Heart right ventricle (tissue), 16 donors: Measurements from ENCODE around the gene PLCB4. TPM values are rescaled to one million over a fixed set of nuclear protein-coding genes. Genes with fewer than 3 reads are reported as not detected.
A peak's percentile ranks its signal among the peaks of the same experiment; 100 is the strongest.

ENCODE experiments used
- ATAC-seq, 8 donors: fragments of 200-7000 bp; cut with Tn5 transposase; one replicate each; pipeline ENCODE4 v1.9.1; 2020; ENCODE audit warnings: mild to moderate bottlenecking in 8 of 8, moderate library complexity in 8 of 8, moderate number of reproducible peaks in 1 of 8
- DNase-seq, 2 donors: peaks; one replicate each; pipeline ENCODE4 v3.0.0-alpha.2; 2020
- H3K27ac ChIP-seq, 10 donors: fragments of 200-600 bp; sonication (generic) in 2 of 10; one replicate each; pipeline versions ENCODE4 v1.5.0 to v1.8.0; 2020 to 2022; ENCODE audit warnings: mild to moderate bottlenecking in 3 of 10
- H3K27me3 ChIP-seq, 7 donors: fragments of 200-600 bp; one replicate each; pipeline ENCODE4 v1.8.0; 2021 to 2022; ENCODE audit warnings: mild to moderate bottlenecking in 2 of 7
- H3K36me3 ChIP-seq, 9 donors: fragments of 200-600 bp; sonication (generic) in 1 of 9; one replicate each; pipeline versions ENCODE4 v1.5.0 to v1.8.0; 2020 to 2022; ENCODE audit warnings: mild to moderate bottlenecking in 2 of 9
- H3K4me1 ChIP-seq, 9 donors: fragments of 200-600 bp; sonication (generic) in 1 of 9; one replicate each; pipeline versions ENCODE4 v1.5.0 to v1.8.0; 2020 to 2022; ENCODE audit warnings: mild to moderate bottlenecking in 4 of 9
- H3K4me3 ChIP-seq, 10 donors: fragments of 200-600 bp; sonication (generic) in 2 of 10; one replicate each; pipeline versions ENCODE4 v1.5.0 to v1.8.0; 2020 to 2022; ENCODE audit warnings: mild to moderate bottlenecking in 7 of 10, moderate library complexity in 2 of 10
- H3K9me3 ChIP-seq, 11 donors: fragments of 200-600 bp in 10 of 11; sonication (generic) in 2 of 11; one replicate each; pipeline versions ENCODE4 v1.5.0 to v1.8.0; 2013 to 2022; ENCODE audit warnings: mild to moderate bottlenecking in 2 of 11, control low read depth in 1 of 11, moderate library complexity in 1 of 11
- WGBS, 2 donors: extraction: QIAGEN DNeasy Blood & Tissue Kit; methylation state at CpG; one replicate each; pipeline ENCODE4 v1.1.7; 2013; ENCODE audit warnings: inconsistent platforms in 1 of 2; 5-methylcytosine and 5-hydroxymethylcytosine counted together
- intact Hi-C, 10 donors: fragments of 100-400 bp; cut with DNase I; formaldehyde crosslinking; loops; one replicate each; pipeline versions ENCODE4 v1.11.1 to v1.14.2; 2022
- polyA plus RNA-seq, 2 donors: library from polyadenylated mRNA; stranded (reverse); fragments of 200-250 nt; gene quantifications; one replicate each; pipeline ENCODE4 v1.2.3, GENCODE V29; 2013
- total RNA-seq, 10 donors: library from RNA; stranded (reverse); fragmentation: NEBNext Ultra II Directional in 3 of 10; extraction: Animal tissue kit (Norgen Biotek cat#: 25700) in 3 of 10; gene quantifications; one replicate each; pipeline versions ENCODE4 v1.2.1 to v1.2.4, GENCODE V29; 2021 to 2023
- TF ChIP-seq, protein P1 (sequence below), 9 donors: fragments of 200-600 bp; sonication (generic) in 2 of 9; IDR thresholded peaks; one replicate each; pipeline versions ENCODE4 v1.5.0 to v1.8.0; 2021 to 2022; ENCODE audit warnings: antibody characterized with exemption in 9 of 9, mild to moderate bottlenecking in 5 of 9, moderate library complexity in 1 of 9
- donor health status: Arrhythmogenic right ventricular cardiomyopathy.
- donor health status: ischemic (EF 13 %, LVEDD 7.1; RV severe dilation, severe dysfunction).
- donor health status: healthy with polysubstance abuse.
- donor health status: DM: no; HTN: yes; CAD: no.
- donor health status: DM: no; HTN: no; CAD: no.
- donor health status: ischemic (EF 25% LVEDD 6.9; RV normal size, moderate dysfunction).
- donor health status: ischemic (EF 25% LVEDD 5.7; RV mildly dilated, moderate dysfunction).
- donor health status: healthy.
- donor health status: DM: yes; HTN: yes; CAD: no.
- donor health status: Ischemic cardiomyopathy.
- donor health status: ischemic (EF 35%, LVEDD 5.7; RV mildly dilated, moderate dysfunction).
- donor health status: nonischemic (EF 11% LVEDD 7.7; RV severe dilation, severe dysfunction).
- donor health status: DM: yes; HTN: yes; CAD: no.
- donor health status: PGD.
- donor health status: ischemic (EF 29% LVEDD 5.4; RV normal size, mild dysfunction).
- donor health status: nonischemic (EF 23%, LVEDD 6.1; RV moderate dilation, normal function).

The PLCB4 gene
- total and polyA plus RNA-seq, 12 donors = 3.6 to 33.3 (median 28.4) TPM

DNA sequence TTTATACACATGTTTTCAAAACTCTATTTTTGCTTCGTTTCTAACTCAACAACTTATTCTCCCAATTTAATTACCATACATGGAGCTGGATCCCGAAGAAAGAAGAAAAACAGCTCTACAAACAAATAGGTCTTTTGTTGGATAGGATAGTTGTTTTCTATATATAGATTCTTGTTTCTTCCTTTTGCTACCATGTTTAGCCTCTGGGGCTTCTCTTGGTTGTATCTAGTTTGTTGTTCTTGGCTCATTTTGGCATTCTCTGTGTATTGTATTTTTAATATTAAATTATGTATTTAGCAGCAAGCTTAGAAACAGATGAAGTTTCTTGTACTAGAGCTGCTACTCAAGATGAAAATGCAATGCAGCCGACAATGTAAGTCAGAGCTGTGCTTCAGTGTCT is 60.9 kb downstream of the PLCB4 start:
- WGBS, 2 donors = 38 to 49% methylated on average over 3 of the region's 3 CpGs
- intact Hi-C loops = no loop called here
- H3K36me3 ChIP-seq = peaks cover 0 to 6% (median 0%) of the 10 kb centered on the region in 9 donors
- TF ChIP-seq, protein P1, sequence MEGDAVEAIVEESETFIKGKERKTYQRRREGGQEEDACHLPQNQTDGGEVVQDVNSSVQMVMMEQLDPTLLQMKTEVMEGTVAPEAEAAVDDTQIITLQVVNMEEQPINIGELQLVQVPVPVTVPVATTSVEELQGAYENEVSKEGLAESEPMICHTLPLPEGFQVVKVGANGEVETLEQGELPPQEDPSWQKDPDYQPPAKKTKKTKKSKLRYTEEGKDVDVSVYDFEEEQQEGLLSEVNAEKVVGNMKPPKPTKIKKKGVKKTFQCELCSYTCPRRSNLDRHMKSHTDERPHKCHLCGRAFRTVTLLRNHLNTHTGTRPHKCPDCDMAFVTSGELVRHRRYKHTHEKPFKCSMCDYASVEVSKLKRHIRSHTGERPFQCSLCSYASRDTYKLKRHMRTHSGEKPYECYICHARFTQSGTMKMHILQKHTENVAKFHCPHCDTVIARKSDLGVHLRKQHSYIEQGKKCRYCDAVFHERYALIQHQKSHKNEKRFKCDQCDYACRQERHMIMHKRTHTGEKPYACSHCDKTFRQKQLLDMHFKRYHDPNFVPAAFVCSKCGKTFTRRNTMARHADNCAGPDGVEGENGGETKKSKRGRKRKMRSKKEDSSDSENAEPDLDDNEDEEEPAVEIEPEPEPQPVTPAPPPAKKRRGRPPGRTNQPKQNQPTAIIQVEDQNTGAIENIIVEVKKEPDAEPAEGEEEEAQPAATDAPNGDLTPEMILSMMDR (IDR thresholded peaks at IDR 0.05) = no peak
- H3K27me3 ChIP-seq = no peaks in the 10 kb centered on the region
- peaks cover 0 to 19% (median 13%) of the 10 kb centered on the region in 11 donors for H3K9me3 ChIP-seq
- H3K27ac ChIP-seq = peak overlapping the region in 7 of 10 donors; percentile 5 to 64 (median 37)
- peaks cover 2 to 57% (median 40%) of the 10 kb centered on the region in 9 donors for H3K4me1 ChIP-seq
- ATAC-seq = peak in 5 of 8 donors; percentile 50 to 73 (median 59)
- no peak overlapping the region for H3K4me3 ChIP-seq
- no peak for DNase-seq

DNA sequence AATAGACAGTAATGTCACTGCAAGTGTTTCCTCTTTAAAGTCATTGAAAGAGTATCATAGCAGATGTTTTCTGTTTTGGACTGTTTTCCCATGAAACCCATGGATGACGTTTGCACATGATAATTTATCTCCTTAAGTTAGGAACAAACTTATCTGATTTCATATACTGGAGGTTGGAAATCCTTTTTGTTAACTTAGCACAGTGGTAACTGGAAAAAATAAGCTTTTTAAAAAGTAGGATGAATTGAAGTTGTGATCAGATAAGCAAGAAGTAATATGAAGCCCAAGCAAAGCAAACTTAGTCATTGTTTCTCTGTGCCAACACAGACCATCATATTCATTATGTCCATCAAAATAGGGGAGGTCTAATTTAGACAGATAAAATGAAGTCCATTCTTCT is 61.6 kb downstream of the PLCB4 start:
- TF ChIP-seq, protein P1 (IDR thresholded peaks at IDR 0.05) = no peak
- peaks cover 2 to 55% (median 40%) of the 10 kb centered on the region in 9 donors for H3K4me1 ChIP-seq
- H3K27ac ChIP-seq = peak overlapping the region in 9 of 10 donors; percentile 5 to 64 (median 29)
- peak in 6 of 8 donors; percentile 22 to 75 (median 52) for ATAC-seq
- WGBS, 2 donors = 3% methylated on average over 1 of the region's 1 CpG
- H3K9me3 ChIP-seq = peaks cover 0 to 19% (median 13%) of the 10 kb centered on the region in 11 donors
- intact Hi-C loops = no loop called here
- H3K36me3 ChIP-seq = peaks cover 0 to 6% (median 0%) of the 10 kb centered on the region in 9 donors
- no peak overlapping the region for H3K4me3 ChIP-seq
- DNase-seq = no peak
- H3K27me3 ChIP-seq = no peaks in the 10 kb centered on the region

DNA sequence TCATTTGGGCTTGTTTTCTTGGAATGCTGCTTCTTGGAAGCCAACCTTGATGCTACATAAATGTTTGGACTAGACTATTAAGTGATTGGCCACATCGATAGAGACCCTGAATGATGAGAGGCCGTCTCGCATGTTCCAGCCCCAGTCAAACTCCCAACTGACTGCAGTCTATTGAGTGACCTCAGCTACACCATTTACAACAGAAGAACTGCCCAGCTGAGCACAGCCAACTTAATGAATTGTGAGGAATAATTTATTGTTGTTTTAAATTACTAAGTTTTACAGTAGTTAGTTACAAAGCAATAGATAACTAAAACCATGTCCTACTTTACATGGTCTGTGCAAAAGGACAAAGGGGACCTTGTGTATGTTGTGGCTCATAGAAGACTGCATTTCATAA is 63.0 kb downstream of the PLCB4 start:
- Histone ChIP-seq H3K27ac (peak overlapping the region in 2 of 10 donors; percentile 37 to 64), H3K27me3 (no peaks in the 10 kb centered on the region), H3K4me3 (no peak overlapping the region), H3K9me3 (peaks cover 0 to 19% (median 13%) of the 10 kb centered on the region in 11 donors), H3K36me3 (peaks cover 0 to 6% (median 0%) of the 10 kb centered on the region in 9 donors), H3K4me1 (peaks cover 2 to 59% (median 40%) of the 10 kb centered on the region in 9 donors)
- 96 to 99% methylated on average over 3 of the region's 3 CpGs for WGBS, 2 donors
- TF ChIP-seq, protein P1 (IDR thresholded peaks at IDR 0.05) = no peak
- DNase-seq (no peak), ATAC-seq (no peak)
- intact Hi-C loops = no loop called here

DNA sequence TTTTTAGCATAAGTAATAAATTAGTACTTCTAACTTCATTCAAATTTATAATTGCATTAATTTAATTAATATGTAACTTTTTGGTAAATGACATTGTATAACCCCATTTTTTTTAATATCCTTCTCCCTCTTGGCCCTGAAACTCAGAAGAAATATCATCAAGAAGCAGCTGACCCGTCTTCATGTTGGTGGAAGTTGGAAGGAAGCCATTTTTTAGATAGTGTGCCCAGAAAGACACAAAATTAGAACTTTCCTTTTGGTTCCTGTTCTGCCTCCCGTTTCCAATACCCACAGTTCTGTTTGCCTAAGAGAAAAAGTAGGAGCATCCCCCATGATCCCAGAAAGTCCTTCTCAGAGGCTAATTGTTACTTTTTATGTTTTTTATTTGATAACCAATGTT is 65.5 kb downstream of the PLCB4 start:
- Histone ChIP-seq H3K4me1 (peaks cover 2 to 55% (median 30%) of the 10 kb centered on the region in 9 donors), H3K36me3 (peaks cover 0 to 6% (median 0%) of the 10 kb centered on the region in 9 donors), H3K27me3 (no peaks in the 10 kb centered on the region), H3K4me3 (no peak overlapping the region), H3K27ac (no peak overlapping the region), H3K9me3 (peaks cover 0 to 29% (median 18%) of the 10 kb centered on the region in 11 donors)
- ATAC-seq (no peak), DNase-seq (no peak)
- TF ChIP-seq, protein P1 (IDR thresholded peaks at IDR 0.05) = no peak
- intact Hi-C loops = no loop called here
- 34 to 39% methylated on average over 2 of the region's 2 CpGs for WGBS, 2 donors
